K562 (cell line): ENCODE results near the gene ENO2. TPM values are rescaled to one million over a fixed set of nuclear protein-coding genes. Genes with fewer than 3 reads are reported as not detected.

ENCODE experiments used
- CXXC5 ChIP-seq: fragments of 250-450 bp; sonication (Bioruptor Pico); IDR thresholded peaks from 2 replicates; pipeline ENCODE4 v1.8.0; 2022; ENCODE audit warnings: inconsistent platforms, mild to moderate bottlenecking, moderate library complexity
- HINFP ChIP-seq: fragments of 450-650 bp; conservative IDR thresholded peaks from 2 replicates; pipeline ENCODE4 v1.6.1; 2016; ENCODE audit warnings: missing genetic modification characterization, low read depth, mild to moderate bottlenecking, control low read depth, missing compliant biosample characterization
- HMGN3 ChIP-seq: IDR thresholded peaks from 2 replicates; pipeline ENCODE4 v1.6.1; 2011; ENCODE audit warnings: borderline replicate concordance, low read depth, mild to moderate bottlenecking, mixed read lengths, low read length; ENCODE audit not compliant: insufficient read length; ENCODE audit errors: extremely low read depth
- KDM5B ChIP-seq: fragments of 200-600 bp; sonication (generic); IDR thresholded peaks from 2 replicates; pipeline ENCODE4 v1.6.1; 2012; ENCODE audit warnings: low read depth, mild to moderate bottlenecking, moderate library complexity, low read length, control low read depth, inconsistent platforms; ENCODE audit not compliant: insufficient replicate concordance
- MXI1 ChIP-seq: IDR thresholded peaks from 2 replicates; pipeline ENCODE4 v1.6.1; 2011; ENCODE audit warnings: low read depth, mild to moderate bottlenecking, improper control_type of control experiment, low read length
- MYNN ChIP-seq, 2 experiments: sonication (generic); formaldehyde crosslinking in 1 of 2; IDR thresholded peaks; 2 replicates each; pipeline versions ENCODE4 v1.5.0 to v1.6.1; 2016 to 2020; ENCODE audit warnings: antibody characterized with exemption in 1 of 2, missing genetic modification reagents in 1 of 2
- PHF8 ChIP-seq: fragments of 200-600 bp; sonication (generic); IDR thresholded peaks from 2 replicates; pipeline ENCODE4 v1.6.1; 2012; ENCODE audit warnings: mixed run types, mild to moderate bottlenecking, inconsistent platforms, low read length, moderate library complexity, borderline replicate concordance
- POLR2G ChIP-seq: fragments of 200-400 bp; formaldehyde crosslinking; IDR thresholded peaks from 2 replicates; pipeline ENCODE4 v1.6.1; 2017; ENCODE audit warnings: low read depth, mild to moderate bottlenecking, antibody characterized with exemption, low read length, moderate library complexity
- RBFOX2 ChIP-seq: fragments of 200-400 bp; formaldehyde crosslinking; IDR thresholded peaks from 2 replicates; pipeline ENCODE4 v1.6.1; 2017; ENCODE audit warnings: low read depth, mild to moderate bottlenecking, low read length, moderate library complexity
- SIN3A ChIP-seq, 2 experiments: fragments of 150-350 bp in 1 of 2; IDR thresholded peaks; 2 replicates each; pipeline ENCODE4 v1.6.1; 2011 to 2016; ENCODE audit warnings: borderline replicate concordance in 2 of 2, low read depth in 2 of 2, low read length in 2 of 2, mild to moderate bottlenecking in 2 of 2, moderate library complexity in 2 of 2; ENCODE audit not compliant: control insufficient read depth in 1 of 2
- SP1 ChIP-seq: sonication (generic); formaldehyde crosslinking; IDR thresholded peaks from 2 replicates; pipeline ENCODE4 v1.8.1; 2022; ENCODE audit warnings: mild to moderate bottlenecking, missing genetic modification reagents
- TFAP4 ChIP-seq: sonication (generic); formaldehyde crosslinking; IDR thresholded peaks from 2 replicates; pipeline ENCODE4 v1.8.0; 2022; ENCODE audit warnings: missing genetic modification reagents, mild to moderate bottlenecking, moderate library complexity, borderline replicate concordance
- VEZF1 ChIP-seq: fragments of 200-800 bp; sonication (Bioruptor generic); IDR thresholded peaks from 2 replicates; pipeline ENCODE4 v1.6.1; 2017; ENCODE audit warnings: missing genetic modification characterization, missing compliant biosample characterization
- XRCC3 ChIP-seq: fragments of 450-650 bp; IDR thresholded peaks from 2 replicates; pipeline ENCODE4 v1.6.1; 2017; ENCODE audit warnings: mild to moderate bottlenecking, moderate library complexity
- ZNF175 ChIP-seq: fragments of 200-800 bp; sonication (Bioruptor generic); IDR thresholded peaks from 2 replicates; pipeline ENCODE4 v1.6.1; 2016; ENCODE audit warnings: low read depth, mild to moderate bottlenecking, missing genetic modification characterization, missing compliant biosample characterization
- ZNF324 ChIP-seq: fragments of 250-450 bp; sonication (Bioruptor Pico); IDR thresholded peaks from 2 replicates; pipeline ENCODE4 v1.4.0; 2020; ENCODE audit warnings: mild to moderate bottlenecking
- ZNF398 ChIP-seq: fragments of 250-450 bp; sonication (Bioruptor Pico); IDR thresholded peaks from 2 replicates; pipeline ENCODE4 v1.8.0; 2021; ENCODE audit warnings: moderate library complexity, mild to moderate bottlenecking, inconsistent platforms
- ZNF79 ChIP-seq: fragments of 250-450 bp; sonication (Bioruptor Pico); IDR thresholded peaks from 2 replicates; pipeline ENCODE4 v1.4.0; 2020; ENCODE audit warnings: low read depth, mild to moderate bottlenecking, moderate library complexity
- ZZZ3 ChIP-seq: fragments of 450-650 bp; IDR thresholded peaks from 2 replicates; pipeline ENCODE4 v1.6.1; 2016; ENCODE audit warnings: antibody characterized with exemption, mild to moderate bottlenecking, moderate library complexity
- polyA plus RNA-seq, 8 experiments: library from polyadenylated mRNA; depleted of rRNA in 4 of 8; stranded (reverse) in 5 of 8; unstranded in 3 of 8; fragments of >200 nt; fragmentation: Nextera tagmentation in 2 of 8; fragmentation: Illumina TruSeq in 1 of 8; extraction: Ambion mirVana in 2 of 8; extraction: Trizol in 1 of 8; gene quantifications; 2 replicates each; pipeline versions ENCODE4 v1.2.1 to v1.2.3, GENCODE V29; 2011 to 2014; ENCODE audit warnings: inconsistent platforms in 1 of 8, missing spikeins in 1 of 8
- total RNA-seq, 7 experiments: library from RNA; depleted of rRNA in 6 of 7; stranded (reverse); fragments of >200 nt in 6 of 7; fragmentation: Illumina TruSeq in 2 of 7; extraction: Trizol in 2 of 7; gene quantifications; 2 replicates each; pipeline versions ENCODE4 v1.2.1 to v1.2.3, GENCODE V29; 2011 to 2021; ENCODE audit warnings: low replicate concordance in 1 of 7

The ENO2 gene
- total and polyA plus RNA-seq, 9 of the 15 experiments (the other 6 are each of a cell fraction or from before 2014, with no cell fraction given) = 10.9 to 43.3 (median 21.0) TPM

- TF ChIP-seq PHF8 (peak; percentile 40; the same call in 1 of the 2 replicates), POLR2G (peak; percentile 68), MXI1 (0 out of 2 replicates have a peak, but pooled peaks have one; percentile 16), ZZZ3 (no peak), SIN3A (IDR thresholded peaks at IDR 0.05; ENCODE audit: borderline replicate concordance in 2 of 2, control insufficient read depth in 1 of 2, low read depth in 2 of 2, low read length in 2 of 2) (peak in 1 of 2 experiments; percentile 11; a peak in 1 of 4 replicates), RBFOX2 (peak; percentile 64), CXXC5 (CRISPR knock-in tag) (0 out of 2 replicates have a peak, but pooled peaks have one; percentile 19), ZNF398 (no peak), KDM5B (peak; percentile 63), VEZF1 (CRISPR knock-in tag) (peak; percentile 36; the same call in 1 of the 2 replicates), XRCC3 (no peak), SP1 (CRISPR knock-in tag) (peak; percentile 69), HINFP (tag) (no peak), ZNF79 (CRISPR knock-in tag) (no peak), TFAP4 (peak; percentile 93), MYNN (IDR thresholded peaks at IDR 0.05) (0 out of 2 replicates have a peak, but pooled peaks have one; percentile 30), MYNN (CRISPR knock-in tag; IDR thresholded peaks at IDR 0.05) (no peak), ZNF324 (CRISPR knock-in tag) (no peak), ZNF175 (CRISPR knock-in tag) (no peak), HMGN3 (peak; percentile 56)
Observed at GRCh38 chr12:6946033-6946919, 31.9 kb downstream of the ENO2 start (continued).
